Retinal pigment epithelial cell (primary cell): ENCODE data around the gene VDAC2.
A peak's percentile ranks its signal among the peaks of the same experiment; 100 is the strongest.

Experiments used
- DNase-seq: peaks from one replicate; pipeline ENCODE4 v3.0.0-alpha.2; 2010; ENCODE audit warnings: low read depth
- H3K4me3 ChIP-seq: 2 replicates; pipeline ENCODE4 v1.5.1; 2011; ENCODE audit warnings: mild to moderate bottlenecking, low read length, control low read depth, moderate library complexity
- CTCF ChIP-seq: conservative IDR thresholded peaks from 2 replicates; pipeline ENCODE4 v1.5.1; 2011; ENCODE audit warnings: low read depth, low read length, control low read depth, inconsistent platforms

VDAC2 gene

GRCh38 chr10:75231672-75232581 lies 21.3 kb downstream of the VDAC2 start:
- TF ChIP-seq CTCF, result no peak
- no peak overlapping the region for H3K4me3 ChIP-seq
- no peak for DNase-seq

- peak overlapping the region; percentile 43 for H3K4me3 ChIP-seq
- no peak for DNase-seq
- no peak for TF ChIP-seq CTCF
Measured at GRCh38 chr10:75233444-75234016, 22.9 kb downstream of the VDAC2 start.

- DNase-seq, result peak; percentile 71
- H3K4me3 ChIP-seq, result peak overlapping the region; percentile 62
- no peak for TF ChIP-seq CTCF
Measured at GRCh38 chr10:75234017-75234682, 23.6 kb downstream of the VDAC2 start.

- peak; percentile 10 for TF ChIP-seq CTCF
- no peak for DNase-seq
- peak overlapping the region; percentile 62 for H3K4me3 ChIP-seq
Measured at GRCh38 chr10:75234683-75235374, 24.2 kb downstream of the VDAC2 start.

- peak; percentile 66 for DNase-seq
- H3K4me3 ChIP-seq, result peak within 1 kb of the TSS; percentile 62
- peak; percentile 100 for TF ChIP-seq CTCF
Measured at GRCh38 chr10:75235375-75236177, 25.0 kb downstream of the VDAC2 start, which contains the start of gene COMTD1. Gene COMTD1, minus strand, starts transcription at chr10:75235957. Its CDS starts 29 bp downstream, at chr10:75235928.

GRCh38 chr10:75236178-75236825 lies 25.7 kb downstream of the VDAC2 start:
- no peak for DNase-seq
- no peak overlapping the region for H3K4me3 ChIP-seq

More at GRCh38 chr10:75236178-75236825, 25.7 kb downstream of the VDAC2 start:
- TF ChIP-seq CTCF, result no peak
